HS-27A (cell line): ENCODE measurements around the gene ITLN2.
"Not testable (repeated sequence)": the region's sequence is repeated elsewhere in the genome, so short reads cannot be mapped to it uniquely, and the experiment has no call there.

Experiments
- DNase-seq: peaks from one replicate; pipeline ENCODE4 v3.0.0-alpha.2; 2012; ENCODE audit warnings: low read depth, missing footprints

The ITLN2 gene

DNA sequence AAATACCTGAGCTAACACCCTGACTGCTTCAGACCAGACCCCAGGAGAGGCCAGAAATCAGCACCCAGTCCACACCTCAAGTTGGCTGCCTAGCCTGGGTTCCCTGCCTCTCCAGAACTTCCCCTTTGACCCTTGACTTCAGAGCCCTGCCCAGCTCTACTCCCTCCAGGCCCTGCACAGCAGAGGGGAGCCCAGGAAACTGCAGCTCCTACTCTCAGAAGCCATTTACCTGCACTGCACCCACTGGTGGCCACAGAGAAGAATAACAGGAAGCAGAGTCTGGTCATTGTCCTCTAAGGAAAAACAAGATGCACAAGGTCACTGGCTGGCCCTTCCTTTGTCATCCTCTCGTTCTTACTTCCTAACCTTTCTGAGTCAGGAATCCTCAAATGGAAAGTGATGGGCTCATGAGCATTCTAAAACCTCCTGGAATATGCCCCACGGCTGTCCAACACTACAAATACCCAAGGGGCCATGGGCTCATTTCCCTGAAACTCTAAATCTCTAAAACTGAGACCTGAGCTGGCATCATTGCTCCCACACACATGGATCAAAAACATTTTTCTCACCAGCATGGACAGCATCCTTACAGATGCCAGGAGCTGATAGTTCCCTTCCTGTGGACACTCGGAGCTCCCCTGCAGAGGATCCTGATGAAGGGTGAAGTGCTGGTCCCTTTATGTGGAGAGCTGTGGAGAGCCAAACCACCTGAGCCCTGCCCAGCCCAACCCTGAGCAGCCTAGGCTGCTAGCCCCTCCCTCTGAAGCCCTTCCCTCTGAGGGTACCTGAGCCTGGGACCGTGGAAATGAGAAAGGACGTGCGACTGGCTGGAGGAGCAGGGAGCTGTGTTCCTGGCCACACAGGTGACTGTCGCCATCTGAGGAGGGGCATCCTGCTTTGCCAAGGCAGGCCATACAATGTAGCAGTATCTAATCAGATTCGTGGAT lies at the start of gene ITLN2:
Gene ITLN2, minus strand, starts transcription at position 652 of the 947 bp plus-strand sequence. Its CDS starts 68 bp downstream, at position 584.
- no peak for DNase-seq

DNA sequence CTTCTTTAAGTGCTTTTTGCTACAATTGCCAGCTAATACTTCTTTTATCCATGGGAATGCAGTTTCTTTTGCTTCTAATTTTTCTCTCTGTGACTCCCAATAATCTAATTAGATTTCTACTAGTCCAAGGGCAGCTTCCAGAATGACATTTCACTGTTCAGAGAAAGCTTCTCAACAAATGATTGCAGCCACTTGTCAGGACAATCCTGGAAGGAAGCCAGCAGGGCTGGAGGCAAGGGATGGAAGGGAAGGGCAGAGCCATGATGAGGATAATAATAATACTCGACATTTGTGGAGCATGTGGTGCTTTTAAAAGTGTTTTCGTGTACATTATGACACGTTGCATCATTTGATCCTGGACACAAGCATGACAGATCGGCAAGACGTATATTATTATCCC lies 46.9 kb upstream of the ITLN2 start:
- no peak for DNase-seq

- DNase-seq: no peak
Observed at GRCh38 chr1:161000736-161001480, 46.3 kb upstream of the ITLN2 start.

- DNase-seq: no peak
Observed at GRCh38 chr1:160999376-160999775, 44.8 kb upstream of the ITLN2 start.

DNA sequence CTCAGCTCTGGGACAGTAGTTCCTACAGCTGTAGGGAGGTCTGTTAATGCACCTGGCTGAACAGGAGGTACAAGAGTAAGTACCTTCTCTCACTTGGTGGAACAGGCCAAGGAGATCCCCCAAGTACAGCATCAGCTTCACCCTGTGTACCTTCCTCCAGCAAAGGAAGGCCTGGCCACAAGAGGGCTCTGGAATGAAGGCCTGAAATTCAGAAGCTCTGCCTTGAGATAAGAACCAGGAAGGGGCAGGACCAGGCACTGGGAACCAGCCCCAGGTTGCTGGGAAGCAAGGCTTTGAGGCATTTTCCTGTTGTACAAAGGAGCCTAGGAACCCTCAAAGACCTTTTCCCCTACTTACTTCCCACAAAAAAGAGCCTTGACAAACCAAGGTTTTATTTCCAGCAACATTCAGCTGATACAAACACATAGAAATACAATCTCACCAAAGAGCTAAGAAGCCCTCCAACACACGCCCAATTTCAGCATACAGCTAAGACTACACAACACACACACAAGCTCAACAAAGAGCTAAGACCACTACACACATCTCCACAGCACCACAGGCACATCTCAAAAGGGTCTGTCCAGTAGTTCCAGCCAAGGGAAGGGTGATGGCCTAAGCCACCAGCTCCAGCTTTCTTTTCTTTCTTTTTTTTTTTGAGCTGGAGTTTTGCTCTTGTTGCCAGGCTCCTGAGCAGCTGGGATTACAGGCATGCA lies 42.9 kb upstream of the ITLN2 start:
- no peak for DNase-seq

DNA sequence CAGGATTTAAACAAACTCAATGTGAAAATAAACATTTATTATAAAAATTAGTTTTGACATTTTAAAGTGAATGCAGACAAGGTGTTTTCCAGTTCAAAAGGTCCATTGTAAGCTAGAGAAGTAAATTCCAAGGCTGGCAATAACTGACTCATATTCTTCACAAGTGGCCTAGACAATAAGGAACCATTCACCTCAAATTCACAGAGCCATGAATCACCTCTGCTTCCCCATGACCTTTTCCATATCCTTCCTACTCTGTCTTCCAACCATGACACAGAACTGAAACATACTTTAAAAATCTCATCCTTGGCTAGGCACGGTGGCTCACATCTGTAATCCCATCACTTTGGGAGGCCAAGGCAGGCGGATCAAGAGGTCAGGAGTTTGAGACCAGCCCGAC lies 41.6 kb upstream of the ITLN2 start:
- DNase-seq: no peak

- DNase-seq: no peak
Observed at GRCh38 chr1:160993544-160994193, 39.1 kb upstream of the ITLN2 start.

DNA sequence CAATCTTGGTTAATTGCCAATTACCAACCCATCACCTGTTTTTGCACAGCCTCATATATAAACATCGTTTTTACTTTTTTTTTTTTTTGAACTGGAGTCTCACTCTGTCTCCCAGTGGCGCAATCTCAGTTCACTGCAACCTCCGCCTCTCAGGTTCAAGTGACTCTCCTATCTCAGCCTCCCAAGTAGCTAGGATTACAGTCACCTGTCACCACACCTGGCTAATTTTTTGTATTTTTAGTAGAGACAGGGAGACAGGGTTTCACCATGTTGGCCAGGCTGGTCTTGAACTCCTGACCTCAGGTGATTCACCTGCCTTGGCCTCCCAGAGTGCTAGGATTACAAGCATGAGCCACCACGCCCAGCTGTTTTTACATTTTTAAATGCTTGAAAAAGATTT lies 37.4 kb upstream of the ITLN2 start:
- DNase-seq: not testable (repeated sequence)

- no peak for DNase-seq
Observed at GRCh38 chr1:160987359-160988050, 32.9 kb upstream of the ITLN2 start.

GRCh38 chr1:160985723-160986122 lies 31.1 kb upstream of the ITLN2 start:
- DNase-seq: no peak

DNA sequence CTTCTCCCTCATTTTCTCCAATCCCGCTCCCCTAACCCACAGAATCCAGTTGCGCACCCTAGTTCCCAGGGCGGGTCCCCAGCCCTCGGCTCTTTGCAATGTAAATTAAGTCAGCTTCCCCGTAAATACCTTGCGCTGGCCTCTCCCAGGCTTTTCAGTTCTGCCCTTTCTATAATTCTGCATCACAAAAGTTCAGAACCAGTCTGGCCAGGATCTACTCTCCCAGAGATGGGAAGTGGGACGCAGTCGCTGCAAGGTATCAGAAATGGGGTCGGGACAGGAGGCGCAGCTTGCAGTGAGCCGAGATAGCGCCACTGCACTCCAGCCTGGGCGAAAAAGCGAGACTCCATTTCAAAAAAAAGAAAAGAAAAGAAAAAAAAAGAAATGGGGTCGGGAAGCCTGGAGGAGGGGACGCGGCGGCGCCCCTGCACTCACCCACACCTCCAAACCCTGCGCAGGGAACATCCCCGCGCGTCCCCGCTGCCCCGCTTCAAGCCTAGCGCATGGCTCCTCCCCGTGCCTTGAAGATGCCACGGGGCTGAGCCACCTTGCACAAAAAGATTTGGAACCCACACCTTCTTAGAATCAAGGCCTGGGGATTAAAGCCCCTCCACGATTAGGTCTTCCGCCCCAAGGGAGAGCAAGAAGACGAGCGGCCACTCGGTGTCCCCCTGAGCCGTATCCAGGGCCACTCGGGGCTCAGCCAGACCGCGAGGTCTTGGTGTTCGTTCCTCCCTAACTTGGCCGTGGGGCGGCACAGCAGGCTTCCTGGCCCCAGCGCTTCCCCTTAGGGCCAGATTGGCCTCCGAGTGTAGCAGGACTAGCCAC lies 27.2 kb upstream of the ITLN2 start:
- no peak for DNase-seq

GRCh38 chr1:160979286-160979685 lies 24.7 kb upstream of the ITLN2 start:
- no peak for DNase-seq

DNA sequence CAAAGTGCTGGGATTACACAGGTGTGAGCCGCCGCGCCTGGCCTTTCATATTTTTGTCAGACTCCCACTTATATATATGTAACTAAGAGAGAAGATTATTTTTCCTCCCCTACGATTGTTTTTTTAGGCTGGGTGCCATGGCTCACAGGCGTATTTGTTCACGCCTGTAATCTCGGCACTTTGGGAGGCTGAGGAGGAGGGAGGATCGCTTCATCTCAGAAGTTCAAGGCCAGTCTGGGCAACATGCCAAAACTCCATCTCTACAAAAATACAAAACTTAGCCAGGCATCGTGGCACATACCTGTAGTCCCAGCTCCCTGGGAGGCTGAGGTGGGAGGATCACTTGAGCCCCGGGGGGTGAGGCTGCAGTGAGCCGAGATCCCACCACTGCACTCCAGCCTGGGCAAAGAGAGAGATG lies 23.9 kb upstream of the ITLN2 start:
- no peak for DNase-seq

GRCh38 chr1:160975026-160975425 lies 20.4 kb upstream of the ITLN2 start:
- no peak for DNase-seq

DNA sequence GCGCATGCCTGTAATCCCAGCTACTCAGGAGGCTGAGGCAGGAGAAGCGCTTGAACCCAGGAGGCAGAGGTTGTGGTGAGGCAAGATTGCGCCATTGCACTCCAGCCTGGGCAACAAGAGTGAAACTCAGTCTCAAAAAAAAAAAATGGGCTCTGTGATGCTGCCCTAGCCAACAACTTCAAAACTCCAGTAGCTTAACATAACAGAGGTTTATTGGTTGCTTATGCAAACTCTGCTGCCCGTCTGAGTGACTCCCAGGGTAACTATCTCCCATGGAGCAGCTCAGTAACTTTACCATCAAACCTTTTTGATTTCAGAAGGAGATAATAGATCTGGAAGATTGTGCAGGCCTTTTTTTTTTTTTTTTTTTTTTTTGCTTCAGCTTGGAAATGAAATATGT lies 18.9 kb upstream of the ITLN2 start:
- no peak for DNase-seq

DNA sequence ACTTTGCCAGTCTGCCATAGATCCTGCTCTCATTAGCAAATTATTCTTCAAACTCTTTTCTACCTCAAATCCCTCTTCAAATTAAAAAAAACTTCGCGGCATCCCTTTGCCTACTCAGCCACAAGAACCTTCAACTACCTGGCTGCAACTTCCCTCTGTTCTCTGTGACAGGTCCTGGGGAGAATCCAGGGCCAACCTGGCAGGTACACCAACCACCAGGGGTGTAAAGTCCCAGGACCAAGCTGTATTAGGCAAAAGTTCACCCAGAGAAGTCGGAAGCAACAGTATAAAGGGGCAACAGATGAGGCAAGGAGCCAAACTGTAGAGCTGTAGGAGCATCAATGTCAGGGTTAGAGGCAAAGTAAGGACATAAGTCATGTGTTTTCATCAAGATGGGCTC lies 18.3 kb upstream of the ITLN2 start:
- DNase-seq: no peak

GRCh38 chr1:160971618-160972056 lies 17.0 kb upstream of the ITLN2 start:
- no peak for DNase-seq

GRCh38 chr1:160963521-160963920 lies 8.9 kb upstream of the ITLN2 start:
- no peak for DNase-seq

DNA sequence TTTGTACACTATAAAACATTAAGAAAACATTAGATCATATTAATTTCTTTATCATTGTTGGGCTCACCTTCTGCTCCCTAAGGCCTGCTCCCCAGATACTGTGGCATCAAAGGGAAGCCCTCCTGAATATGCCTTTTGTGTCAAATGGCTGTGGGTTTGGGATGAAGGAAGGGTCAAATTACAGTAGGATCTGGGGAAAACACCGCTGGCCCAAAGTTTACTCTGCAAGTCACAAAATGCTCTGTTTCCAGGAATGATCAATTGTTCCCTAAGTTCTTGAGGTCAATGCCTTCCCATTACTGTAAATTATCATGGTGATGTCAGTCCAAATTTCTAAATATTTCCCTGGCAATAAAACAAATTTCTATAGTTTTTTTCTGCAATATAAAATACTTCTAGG lies 6.8 kb upstream of the ITLN2 start:
- DNase-seq: no peak

GRCh38 chr1:160956966-160957365 lies 2.4 kb upstream of the ITLN2 start:
- DNase-seq: no peak
